ENCODE results near the gene ZNF580.

The ZNF580 gene

GRCh38 chr19:55621673-55622231, 19.1 kb upstream of the ZNF580 start:
- Histone ChIP-seq H3K27me3 (ENCODE audit: control insufficient read depth, insufficient read depth, low read length) (no peaks in the 10 kb centered on the region), H3K9ac (ENCODE audit: low read length) (no peak overlapping the region), H3K36me3 (ENCODE audit: control insufficient read depth, insufficient read depth, low read length) (peaks cover 4% of the 10 kb centered on the region), H3K4me1 (ENCODE audit: control insufficient read depth, insufficient read depth, low read length) (peaks cover 14% of the 10 kb centered on the region), H3K9me3 (ENCODE audit: control insufficient read depth, low read length) (no peaks in the 10 kb centered on the region), H3K4me3 (ENCODE audit: low read length) (no peak overlapping the region)

DNA sequence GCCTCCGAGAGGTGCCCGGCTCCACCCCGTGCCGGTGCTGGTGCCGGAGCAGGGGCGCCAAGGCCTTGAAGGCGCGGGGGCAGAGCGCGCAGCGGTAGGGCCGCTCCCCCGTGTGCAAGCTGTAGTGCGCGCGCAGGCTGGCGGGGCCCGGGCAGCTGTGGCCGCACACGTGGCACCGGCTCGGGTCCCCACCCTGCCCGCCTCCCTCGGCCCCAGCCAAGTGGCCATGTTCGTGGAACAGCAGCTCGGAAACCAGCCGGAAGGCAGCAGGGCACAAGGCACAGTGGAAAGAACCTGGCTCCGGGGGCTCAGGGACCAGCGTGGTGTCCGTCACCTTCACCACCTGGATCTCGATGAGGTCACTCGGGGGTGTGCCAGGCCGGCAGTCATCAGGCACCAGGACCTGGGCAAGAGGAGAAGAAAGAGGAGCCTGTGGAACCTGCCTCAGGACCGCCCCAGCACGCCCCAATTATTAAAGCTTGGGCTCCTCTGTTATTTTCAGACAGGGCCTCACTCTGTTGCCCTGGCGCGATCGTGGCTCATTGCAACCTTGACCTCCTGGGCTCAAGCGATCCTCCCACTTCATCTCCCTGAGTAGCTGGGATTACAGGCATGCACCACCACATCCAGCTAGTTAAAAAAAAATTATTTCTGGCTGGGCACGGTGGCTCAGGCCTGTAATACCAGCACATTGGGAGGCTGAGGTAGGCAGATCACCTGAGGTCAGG, 18.4 kb upstream of the ZNF580 start:
- H3K4me3 ChIP-seq (ENCODE audit: low read length), result no peak overlapping the region
- H3K27me3 ChIP-seq (ENCODE audit: control insufficient read depth, insufficient read depth, low read length), result no peaks in the 10 kb centered on the region
- peaks cover 14% of the 10 kb centered on the region for H3K4me1 ChIP-seq (ENCODE audit: control insufficient read depth, insufficient read depth, low read length)
- H3K9ac ChIP-seq (ENCODE audit: low read length), result no peak overlapping the region
- H3K36me3 ChIP-seq (ENCODE audit: control insufficient read depth, insufficient read depth, low read length), result peaks cover 3% of the 10 kb centered on the region
- H3K9me3 ChIP-seq (ENCODE audit: control insufficient read depth, low read length), result no peaks in the 10 kb centered on the region

GRCh38 chr19:55623130-55623529, 17.7 kb upstream of the ZNF580 start:
- H3K9me3 ChIP-seq (ENCODE audit: control insufficient read depth, low read length), result no peaks in the 10 kb centered on the region
- peaks cover 14% of the 10 kb centered on the region for H3K4me1 ChIP-seq (ENCODE audit: control insufficient read depth, insufficient read depth, low read length)
- H3K9ac ChIP-seq (ENCODE audit: low read length), result no peak overlapping the region
- H3K27me3 ChIP-seq (ENCODE audit: control insufficient read depth, insufficient read depth, low read length), result no peaks in the 10 kb centered on the region
- no peaks in the 10 kb centered on the region for H3K36me3 ChIP-seq (ENCODE audit: control insufficient read depth, insufficient read depth, low read length)
- no peak overlapping the region for H3K4me3 ChIP-seq (ENCODE audit: low read length)

DNA sequence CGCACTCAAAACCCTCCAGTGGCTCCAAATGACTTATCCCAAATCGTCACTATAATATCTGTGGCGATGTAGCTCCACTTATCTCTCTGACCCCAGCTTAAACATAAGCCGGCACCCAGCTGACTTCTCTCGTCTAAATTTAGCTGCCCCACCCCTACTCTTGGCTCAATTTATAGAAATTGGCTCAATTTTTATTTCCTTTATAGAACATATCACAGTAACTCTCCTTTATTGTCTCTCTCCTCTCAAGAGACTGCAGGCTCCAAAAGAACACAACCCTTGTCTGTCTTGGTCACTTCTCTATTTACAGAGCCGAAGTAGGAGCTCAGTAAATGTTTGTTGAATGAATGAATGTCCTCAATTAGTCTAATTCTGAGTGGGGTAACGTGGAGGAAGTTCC, 17.2 kb upstream of the ZNF580 start:
- Histone ChIP-seq H3K9ac (ENCODE audit: low read length) (no peak overlapping the region), H3K27me3 (ENCODE audit: control insufficient read depth, insufficient read depth, low read length) (no peaks in the 10 kb centered on the region), H3K36me3 (ENCODE audit: control insufficient read depth, insufficient read depth, low read length) (no peaks in the 10 kb centered on the region), H3K4me3 (ENCODE audit: low read length) (no peak overlapping the region), H3K4me1 (ENCODE audit: control insufficient read depth, insufficient read depth, low read length) (peaks cover 14% of the 10 kb centered on the region), H3K9me3 (ENCODE audit: control insufficient read depth, low read length) (no peaks in the 10 kb centered on the region)

- Histone ChIP-seq H3K9me3 (ENCODE audit: control insufficient read depth, low read length) (no peaks in the 10 kb centered on the region), H3K4me3 (ENCODE audit: low read length) (peak within 1 kb of the TSS; percentile 17), H3K4me1 (ENCODE audit: control insufficient read depth, insufficient read depth, low read length) (peaks cover 14% of the 10 kb centered on the region), H3K36me3 (ENCODE audit: control insufficient read depth, insufficient read depth, low read length) (no peaks in the 10 kb centered on the region), H3K9ac (ENCODE audit: low read length) (peak within 1 kb of the TSS; percentile 73), H3K27me3 (ENCODE audit: control insufficient read depth, insufficient read depth, low read length) (no peaks in the 10 kb centered on the region)
These were observed 16.4 kb upstream of the ZNF580 start, which contains the start of gene ZNF784 for GRCh38 chr19:55624109-55625003. Gene ZNF784, minus strand, starts transcription at chr19:55624566. Its CDS starts 5 bp downstream, at chr19:55624561.

DNA sequence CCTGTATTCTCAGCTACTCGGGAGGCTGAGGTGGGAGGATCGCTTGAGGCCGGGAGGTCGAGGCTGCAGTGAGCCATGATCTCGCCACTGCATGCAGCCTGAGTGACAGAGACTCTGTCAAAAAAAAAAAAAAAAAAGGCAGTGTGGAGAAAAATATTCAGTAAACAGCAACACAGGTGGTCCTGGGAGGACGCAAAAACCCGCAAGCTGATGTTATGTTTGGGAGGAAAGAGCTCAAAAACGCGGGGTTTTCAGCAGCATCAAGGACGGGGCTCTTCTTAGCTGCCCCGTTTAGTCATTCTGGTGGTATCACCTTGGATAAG, 15.8 kb upstream of the ZNF580 start:
- Histone ChIP-seq H3K9me3 (ENCODE audit: control insufficient read depth, low read length) (no peaks in the 10 kb centered on the region), H3K9ac (ENCODE audit: low read length) (peak overlapping the region; percentile 73), H3K36me3 (ENCODE audit: control insufficient read depth, insufficient read depth, low read length) (no peaks in the 10 kb centered on the region), H3K27me3 (ENCODE audit: control insufficient read depth, insufficient read depth, low read length) (no peaks in the 10 kb centered on the region), H3K4me1 (ENCODE audit: control insufficient read depth, insufficient read depth, low read length) (peaks cover 14% of the 10 kb centered on the region), H3K4me3 (ENCODE audit: low read length) (no peak overlapping the region)

DNA sequence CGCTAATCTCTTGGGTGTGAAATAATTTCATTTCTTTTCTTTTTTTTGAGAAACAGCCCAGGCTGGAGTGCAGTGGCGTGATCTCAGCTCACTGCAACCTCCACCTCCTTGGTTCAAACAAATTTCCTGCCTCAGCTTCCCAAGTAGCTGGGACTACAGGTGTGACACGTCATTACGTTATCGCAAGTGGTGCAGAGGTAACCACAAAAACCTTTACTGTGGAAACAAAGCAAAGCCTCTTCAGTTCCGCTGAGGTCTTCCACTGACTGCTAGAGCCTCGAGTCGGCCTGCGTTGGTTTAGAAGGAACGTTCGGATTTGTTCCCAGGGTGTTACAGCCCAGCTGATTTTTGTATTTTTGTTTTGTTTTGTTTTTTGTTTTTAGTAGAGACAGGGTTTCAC, 14.5 kb upstream of the ZNF580 start:
- no peak overlapping the region for H3K4me3 ChIP-seq (ENCODE audit: low read length)
- H3K4me1 ChIP-seq (ENCODE audit: control insufficient read depth, insufficient read depth, low read length), result peaks cover 14% of the 10 kb centered on the region
- no peaks in the 10 kb centered on the region for H3K27me3 ChIP-seq (ENCODE audit: control insufficient read depth, insufficient read depth, low read length)
- no peaks in the 10 kb centered on the region for H3K9me3 ChIP-seq (ENCODE audit: control insufficient read depth, low read length)
- no peaks in the 10 kb centered on the region for H3K36me3 ChIP-seq (ENCODE audit: control insufficient read depth, insufficient read depth, low read length)
- H3K9ac ChIP-seq (ENCODE audit: low read length), result no peak overlapping the region

GRCh38 chr19:55632463-55632834, 8.4 kb upstream of the ZNF580 start:
- H3K4me1 ChIP-seq (ENCODE audit: control insufficient read depth, insufficient read depth, low read length), result peaks cover 23% of the 10 kb centered on the region
- H3K4me3 ChIP-seq (ENCODE audit: low read length), result no peak overlapping the region
- H3K9ac ChIP-seq (ENCODE audit: low read length), result peak overlapping the region; percentile 57
- no peaks in the 10 kb centered on the region for H3K9me3 ChIP-seq (ENCODE audit: control insufficient read depth, low read length)
- H3K36me3 ChIP-seq (ENCODE audit: control insufficient read depth, insufficient read depth, low read length), result no peaks in the 10 kb centered on the region
- H3K27me3 ChIP-seq (ENCODE audit: control insufficient read depth, insufficient read depth, low read length), result no peaks in the 10 kb centered on the region

- Histone ChIP-seq H3K9me3 (ENCODE audit: control insufficient read depth, low read length) (no peaks in the 10 kb centered on the region), H3K36me3 (ENCODE audit: control insufficient read depth, insufficient read depth, low read length) (no peaks in the 10 kb centered on the region), H3K27me3 (ENCODE audit: control insufficient read depth, insufficient read depth, low read length) (no peaks in the 10 kb centered on the region), H3K9ac (ENCODE audit: low read length) (no peak overlapping the region), H3K4me3 (ENCODE audit: low read length) (no peak overlapping the region), H3K4me1 (ENCODE audit: control insufficient read depth, insufficient read depth, low read length) (peaks cover 23% of the 10 kb centered on the region)
These were observed 6.9 kb upstream of the ZNF580 start for GRCh38 chr19:55633861-55634260.

DNA sequence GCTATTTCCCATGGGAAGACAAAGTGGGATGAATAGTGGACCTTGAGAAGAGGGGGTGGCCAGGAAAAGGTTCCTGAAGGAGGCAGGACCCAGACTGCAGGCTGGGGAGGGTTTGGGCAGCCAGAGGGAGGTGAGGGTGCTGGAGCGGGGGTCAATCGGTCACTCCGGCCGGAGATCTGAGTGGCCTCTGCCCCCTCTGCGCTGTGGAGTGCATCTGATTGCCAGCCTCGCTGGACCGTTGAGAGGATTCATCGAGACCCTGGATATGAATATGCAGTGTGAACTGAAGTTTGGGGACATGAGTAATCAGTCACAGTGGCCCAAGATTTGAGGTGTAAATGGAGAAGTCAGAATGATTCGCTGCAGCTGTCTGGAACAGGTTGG, 5.5 kb upstream of the ZNF580 start:
- Histone ChIP-seq H3K4me1 (ENCODE audit: control insufficient read depth, insufficient read depth, low read length) (peaks cover 29% of the 10 kb centered on the region), H3K27me3 (ENCODE audit: control insufficient read depth, insufficient read depth, low read length) (no peaks in the 10 kb centered on the region), H3K4me3 (ENCODE audit: low read length) (peak overlapping the region; percentile 87), H3K36me3 (ENCODE audit: control insufficient read depth, insufficient read depth, low read length) (no peaks in the 10 kb centered on the region), H3K9ac (ENCODE audit: low read length) (peak overlapping the region; percentile 99), H3K9me3 (ENCODE audit: control insufficient read depth, low read length) (no peaks in the 10 kb centered on the region)

- H3K36me3 ChIP-seq (ENCODE audit: control insufficient read depth, insufficient read depth, low read length), result no peaks in the 10 kb centered on the region
- peaks cover 34% of the 10 kb centered on the region for H3K4me1 ChIP-seq (ENCODE audit: control insufficient read depth, insufficient read depth, low read length)
- peak overlapping the region; percentile 87 for H3K4me3 ChIP-seq (ENCODE audit: low read length)
- H3K9ac ChIP-seq (ENCODE audit: low read length), result peak overlapping the region; percentile 99
- no peaks in the 10 kb centered on the region for H3K9me3 ChIP-seq (ENCODE audit: control insufficient read depth, low read length)
- H3K27me3 ChIP-seq (ENCODE audit: control insufficient read depth, insufficient read depth, low read length), result no peaks in the 10 kb centered on the region
These were observed 4.9 kb upstream of the ZNF580 start for GRCh38 chr19:55635856-55636440.

GRCh38 chr19:55636723-55637122, 4.1 kb upstream of the ZNF580 start:
- no peaks in the 10 kb centered on the region for H3K36me3 ChIP-seq (ENCODE audit: control insufficient read depth, insufficient read depth, low read length)
- H3K4me1 ChIP-seq (ENCODE audit: control insufficient read depth, insufficient read depth, low read length), result peaks cover 36% of the 10 kb centered on the region
- no peaks in the 10 kb centered on the region for H3K9me3 ChIP-seq (ENCODE audit: control insufficient read depth, low read length)
- no peak overlapping the region for H3K9ac ChIP-seq (ENCODE audit: low read length)
- H3K27me3 ChIP-seq (ENCODE audit: control insufficient read depth, insufficient read depth, low read length), result no peaks in the 10 kb centered on the region
- no peak overlapping the region for H3K4me3 ChIP-seq (ENCODE audit: low read length)

All from mucosa of stomach (tissue), 1 donor.